Activated CD4-positive, alpha-beta T cell treated with anti-CD3 and anti-CD28 coated beads for 1 hour (primary cell): Measurements from ENCODE around the gene TLR10.
A peak's percentile ranks its signal among the peaks of the same experiment; 100 is the strongest.

ENCODE experiments used
- DNase-seq: peaks from one replicate; pipeline ENCODE4 v3.0.0-alpha.2; 2020

TLR10 gene

GRCh38 chr4:38765382-38765781 is 17.4 kb downstream of the TLR10 start:
- DNase-seq = no peak

GRCh38 chr4:38764277-38764676 is 18.5 kb downstream of the TLR10 start:
- no peak for DNase-seq

GRCh38 chr4:38762560-38762959 is 20.2 kb downstream of the TLR10 start:
- DNase-seq = no peak

GRCh38 chr4:38759790-38760122 is 23.0 kb downstream of the TLR10 start:
- no peak for DNase-seq

GRCh38 chr4:38759113-38759789 is 23.5 kb downstream of the TLR10 start:
- peak; percentile 47 for DNase-seq

GRCh38 chr4:38757945-38758600 is 24.7 kb downstream of the TLR10 start:
- DNase-seq = no peak

GRCh38 chr4:38752941-38753806 is 29.6 kb downstream of the TLR10 start:
- DNase-seq = no peak

- no peak for DNase-seq
These were observed 30.3 kb downstream of the TLR10 start for GRCh38 chr4:38752372-38752940.

- DNase-seq = no peak
These were observed 31.3 kb downstream of the TLR10 start for GRCh38 chr4:38751341-38752010.

- DNase-seq = no peak
These were observed 33.5 kb downstream of the TLR10 start for GRCh38 chr4:38749336-38749735.

- no peak for DNase-seq
These were observed 35.2 kb downstream of the TLR10 start for GRCh38 chr4:38747629-38748028.

- no peak for DNase-seq
These were observed 36.9 kb downstream of the TLR10 start for GRCh38 chr4:38745881-38746280.

- no peak for DNase-seq
These were observed 38.9 kb downstream of the TLR10 start for GRCh38 chr4:38743866-38744265.

- no peak for DNase-seq
These were observed 42.5 kb downstream of the TLR10 start for GRCh38 chr4:38740303-38740702.

GRCh38 chr4:38738940-38739803 is 43.6 kb downstream of the TLR10 start:
- no peak for DNase-seq

- DNase-seq = no peak
These were observed 46.9 kb downstream of the TLR10 start for GRCh38 chr4:38735870-38736269.

- no peak for DNase-seq
These were observed 47.9 kb downstream of the TLR10 start for GRCh38 chr4:38734911-38735310.

- DNase-seq = no peak
These were observed 48.3 kb downstream of the TLR10 start for GRCh38 chr4:38734446-38734845.

GRCh38 chr4:38733663-38734062 is 49.1 kb downstream of the TLR10 start:
- DNase-seq = no peak

- peak; percentile 77 for DNase-seq
These were observed 51.8 kb downstream of the TLR10 start for GRCh38 chr4:38730830-38731646.

GRCh38 chr4:38730493-38730829 is 52.3 kb downstream of the TLR10 start:
- no peak for DNase-seq
